ENCODE data around the gene PDE7B.

PDE7B gene

GRCh38 chr6:135920689-135921088 lies 69.2 kb downstream of the PDE7B start:
- peak overlapping the region; percentile 44 to 56 for H3K27ac ChIP-seq
- no peak for TF ChIP-seq CTCF (IDR thresholded peaks at IDR 0.05)
- peak overlapping the region; percentile 34 for H3K4me3 ChIP-seq
- no peak for DNase-seq (ENCODE audit: low spot score)

- H3K27ac ChIP-seq: peak overlapping the region; percentile 44 to 56
- no peak for DNase-seq (ENCODE audit: low spot score)
- no peak for TF ChIP-seq CTCF (IDR thresholded peaks at IDR 0.05)
Observed at GRCh38 chr6:135921188-135921587, 69.7 kb downstream of the PDE7B start.

DNA sequence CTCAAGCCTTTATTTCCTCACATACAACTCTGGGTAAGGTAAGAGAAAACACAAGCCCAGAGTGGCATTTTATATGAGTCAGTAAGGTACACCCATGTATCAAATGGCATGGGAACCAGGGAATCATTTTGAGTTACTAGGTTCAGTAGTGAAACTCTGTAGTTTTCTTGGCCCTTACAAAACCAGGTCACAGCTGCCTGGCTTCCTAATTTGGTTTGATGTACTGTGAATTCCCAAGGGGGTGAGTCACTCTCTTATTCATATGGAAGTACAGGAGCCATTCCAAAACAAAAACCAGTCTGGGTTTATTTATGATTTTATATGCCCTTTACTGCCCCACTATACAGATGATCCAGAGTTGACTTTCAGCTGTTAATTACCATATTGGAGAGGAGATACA lies 70.7 kb downstream of the PDE7B start:
- DNase-seq (ENCODE audit: low spot score): no peak
- no peak for TF ChIP-seq CTCF (IDR thresholded peaks at IDR 0.05)
- Histone ChIP-seq H3K4me3 (no peak overlapping the region), H3K27ac (peak overlapping the region; percentile 33 to 69)

More at GRCh38 chr6:135921188-135921587, 69.7 kb downstream of the PDE7B start:
- peak overlapping the region; percentile 34 for H3K4me3 ChIP-seq

DNA sequence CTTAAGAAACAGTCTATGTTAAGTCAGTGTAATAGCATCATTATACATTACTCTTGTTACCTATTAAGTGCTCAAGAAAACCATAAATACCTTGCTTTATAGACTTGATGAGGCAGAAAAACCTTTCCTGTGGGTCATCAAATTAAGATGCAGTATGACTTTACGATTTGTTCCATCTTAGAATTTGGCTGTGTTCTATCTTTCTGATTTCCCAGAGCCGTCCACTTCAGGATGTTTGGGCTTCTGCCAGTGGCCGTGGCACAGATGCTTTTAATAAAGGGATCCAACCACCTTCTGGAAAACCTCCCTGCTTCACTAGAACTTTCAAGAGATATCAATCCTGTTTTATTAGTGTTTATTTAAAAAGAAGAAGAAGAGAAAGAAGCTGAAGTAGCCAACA lies 71.2 kb downstream of the PDE7B start:
- peak overlapping the region in 1 of 2 donors; percentile 33 for H3K27ac ChIP-seq
- DNase-seq (ENCODE audit: low spot score): no peak

GRCh38 chr6:135932651-135933050 lies 81.2 kb downstream of the PDE7B start:
- no peak for DNase-seq (ENCODE audit: low spot score)
- no peak for TF ChIP-seq CTCF (IDR thresholded peaks at IDR 0.05)
- no peak overlapping the region for H3K4me3 ChIP-seq
- H3K27ac ChIP-seq: no peak overlapping the region

More for the DNA sequence above, 71.2 kb downstream of the PDE7B start:
- no peak overlapping the region for H3K4me3 ChIP-seq
- TF ChIP-seq CTCF (IDR thresholded peaks at IDR 0.05): no peak

- Histone ChIP-seq H3K27ac (peak overlapping the region in 1 of 2 donors; percentile 39), H3K4me3 (no peak overlapping the region)
- no peak for TF ChIP-seq CTCF (IDR thresholded peaks at IDR 0.05)
- no peak for DNase-seq (ENCODE audit: low spot score)
Observed at GRCh38 chr6:135935941-135936601, 84.6 kb downstream of the PDE7B start.

- no peak for DNase-seq (ENCODE audit: low spot score)
- Histone ChIP-seq H3K4me3 (no peak overlapping the region), H3K27ac (peak overlapping the region in 1 of 2 donors; percentile 39)
- no peak for TF ChIP-seq CTCF (IDR thresholded peaks at IDR 0.05)
Observed at GRCh38 chr6:135936606-135937005, 85.1 kb downstream of the PDE7B start.
